NAMALWA (cell line): ENCODE results near the gene RNF223.
"Not testable (repeated sequence)": the region's sequence is repeated elsewhere in the genome, so short reads cannot be mapped to it uniquely, and the experiment has no call there.

Source experiments
- DNase-seq: peaks from one replicate; pipeline ENCODE4 v3.0.0-alpha.2; 2015; ENCODE audit warnings: low spot score

RNF223 gene

DNA sequence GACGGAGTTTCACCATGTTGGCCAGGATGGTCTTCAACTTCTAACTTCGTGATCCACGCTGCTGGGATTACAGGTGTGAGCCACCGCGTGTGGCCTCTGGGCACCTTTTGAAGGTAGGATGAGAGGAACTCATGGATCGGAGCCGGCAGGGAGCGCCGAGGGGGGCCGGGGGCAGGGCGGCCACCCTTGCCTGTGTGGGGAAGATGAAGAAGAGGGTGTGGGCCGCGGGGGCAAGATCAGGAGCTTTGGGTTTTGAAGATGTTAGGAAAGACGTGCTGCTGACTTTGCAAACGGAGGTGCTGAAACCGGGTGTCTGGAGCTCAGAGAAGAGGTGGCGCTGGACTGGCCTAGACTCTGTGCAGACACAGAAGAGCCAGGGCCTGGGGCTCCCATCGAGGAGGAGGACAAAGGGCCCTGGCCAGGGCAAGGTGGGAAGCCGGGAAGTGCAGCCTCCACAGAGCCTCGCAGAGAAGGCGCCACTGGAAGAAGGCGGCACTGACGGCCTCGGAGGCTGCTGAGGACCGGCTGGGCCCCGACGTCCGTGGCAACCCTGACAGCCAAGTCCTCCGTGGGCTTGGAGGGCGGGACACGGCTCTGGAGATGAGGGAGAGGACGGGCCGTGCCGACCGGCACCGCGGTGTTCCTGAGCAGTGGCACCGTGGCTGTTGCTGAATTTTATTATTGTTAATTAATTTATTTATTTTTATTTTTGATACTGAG is 13.7 kb downstream of the RNF223 start:
- no peak for DNase-seq

DNA sequence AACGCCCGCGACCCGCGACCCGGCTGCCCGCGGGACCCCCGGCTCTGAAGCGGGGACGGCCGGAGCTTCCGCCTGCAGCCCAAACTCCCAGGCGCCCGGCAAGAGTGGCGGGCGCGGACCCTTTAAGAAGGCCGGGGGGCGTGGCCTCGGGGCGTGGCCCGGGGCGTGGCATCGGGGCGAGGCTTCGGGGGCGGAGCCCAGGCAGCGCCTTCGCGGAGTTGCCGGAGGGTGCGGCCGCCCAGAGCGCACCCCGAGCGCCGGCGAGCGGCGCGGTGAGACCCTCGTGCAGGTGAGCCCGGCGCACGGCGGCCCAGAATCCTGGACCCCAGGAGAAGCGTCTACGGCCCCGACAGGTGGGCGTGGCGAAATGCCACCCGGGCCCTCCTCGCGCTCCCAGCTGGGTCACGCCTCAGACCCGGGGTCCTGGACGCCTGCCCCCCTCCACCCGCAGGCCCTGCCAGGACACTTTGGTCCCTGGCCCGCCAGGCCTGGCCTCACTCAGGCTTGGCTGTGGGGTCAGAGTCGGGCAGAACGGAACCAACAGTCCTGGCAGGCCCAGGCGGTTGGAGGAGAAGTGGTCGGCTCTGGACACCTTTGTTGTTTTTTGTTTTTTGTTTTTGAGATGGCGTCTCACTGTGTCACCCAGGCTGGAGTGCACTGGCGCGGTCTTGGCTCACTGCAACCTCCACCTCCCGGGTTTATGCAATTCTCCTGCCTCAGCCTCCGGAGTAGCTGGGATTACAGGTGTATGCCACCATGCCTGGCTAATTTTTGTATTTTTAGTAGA is 14.4 kb downstream of the RNF223 start:
- peak; percentile 94 for DNase-seq

DNA sequence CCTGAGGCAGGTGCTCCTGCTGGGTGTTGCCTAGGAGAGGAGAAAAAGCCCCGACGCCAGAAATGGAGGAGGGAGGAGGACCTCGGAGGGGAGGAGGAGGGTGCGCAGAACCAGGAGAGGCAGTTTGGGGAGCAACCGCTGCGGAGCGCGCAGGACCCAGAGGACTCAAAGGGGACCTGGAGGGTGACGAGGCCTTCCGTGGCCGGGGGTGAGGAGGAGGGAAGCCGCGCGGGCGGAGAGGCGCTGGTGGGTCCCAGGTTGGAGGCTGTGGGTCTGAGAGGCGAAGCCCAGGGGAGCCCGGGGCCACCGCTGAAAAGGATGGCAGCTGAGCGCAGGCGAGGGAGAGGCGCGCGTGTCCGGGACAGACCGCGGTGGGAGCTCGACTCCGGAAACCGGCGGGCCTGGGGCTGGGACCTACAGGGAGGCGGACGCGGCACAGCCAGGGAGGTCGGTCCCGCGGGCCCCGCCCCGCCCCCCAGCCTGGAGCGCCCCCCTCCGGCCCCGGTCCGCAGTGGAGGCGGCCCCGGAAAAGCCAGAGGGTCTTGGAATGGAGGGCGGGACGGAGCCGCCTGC is 15.1 kb downstream of the RNF223 start:
- DNase-seq = no peak

DNA sequence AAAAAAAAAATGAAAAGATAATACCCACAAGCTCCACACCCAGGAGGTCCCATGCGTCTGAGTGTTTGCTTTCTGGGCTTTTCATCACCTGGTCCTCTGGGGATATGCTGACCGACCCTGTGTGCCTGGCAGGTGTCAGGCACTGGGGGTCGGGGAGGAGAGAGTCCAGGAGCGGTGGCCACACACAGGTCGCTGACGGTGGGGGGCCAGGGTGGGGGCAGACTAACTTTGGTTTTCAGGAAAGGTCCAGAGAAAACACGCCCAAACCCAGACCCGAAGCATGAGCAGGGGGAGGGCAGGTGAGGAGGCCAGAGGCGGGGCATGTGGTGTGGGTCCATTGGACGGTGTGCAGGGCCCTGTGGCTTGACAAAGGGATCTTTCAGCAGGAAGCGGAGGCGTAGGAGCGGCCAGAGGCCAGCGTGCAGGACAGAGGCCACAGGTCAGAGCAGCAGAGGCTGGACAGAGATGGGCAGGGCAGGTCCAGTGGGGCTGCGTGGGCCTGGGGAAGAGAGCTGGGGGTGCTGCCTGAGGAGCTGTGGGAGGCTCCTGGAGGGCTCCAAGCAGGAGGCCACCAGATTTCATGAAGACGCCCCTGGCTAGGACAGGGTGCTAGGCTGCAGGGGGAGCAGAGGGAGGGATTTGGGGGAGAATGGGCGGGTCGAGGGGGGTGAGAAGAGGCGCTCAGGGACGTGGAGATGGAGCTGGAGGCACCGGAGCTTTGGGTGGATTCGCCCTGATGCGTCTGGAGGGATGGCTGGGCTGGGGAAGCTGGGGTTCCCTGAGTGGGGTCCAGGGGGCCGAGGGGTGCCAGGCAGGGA is 15.8 kb downstream of the RNF223 start:
- DNase-seq = no peak

- DNase-seq = not testable (repeated sequence)
Measured at GRCh38 chr1:1057769-1058087, 16.4 kb downstream of the RNF223 start.

- DNase-seq = no peak
Measured at GRCh38 chr1:1055841-1056736, 18.0 kb downstream of the RNF223 start.

- DNase-seq = no peak
Measured at GRCh38 chr1:1054971-1055370, 19.1 kb downstream of the RNF223 start.

- no peak for DNase-seq
Measured at GRCh38 chr1:1054099-1054700, 19.9 kb downstream of the RNF223 start.

DNA sequence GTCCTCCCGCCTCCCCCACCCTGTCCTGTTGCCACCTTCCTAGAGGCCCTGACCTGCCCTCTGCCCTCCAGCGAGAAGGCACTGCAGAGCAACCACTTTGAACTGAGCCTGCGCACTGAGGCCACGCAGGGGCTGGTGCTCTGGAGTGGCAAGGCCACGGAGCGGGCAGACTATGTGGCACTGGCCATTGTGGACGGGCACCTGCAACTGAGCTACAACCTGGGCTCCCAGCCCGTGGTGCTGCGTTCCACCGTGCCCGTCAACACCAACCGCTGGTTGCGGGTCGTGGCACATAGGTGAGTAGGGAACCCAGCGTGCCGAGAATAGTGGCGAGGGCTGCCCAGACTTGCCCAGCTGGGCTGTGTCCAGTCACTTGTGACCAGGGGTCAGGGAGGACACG is 20.4 kb downstream of the RNF223 start:
- DNase-seq = no peak

DNA sequence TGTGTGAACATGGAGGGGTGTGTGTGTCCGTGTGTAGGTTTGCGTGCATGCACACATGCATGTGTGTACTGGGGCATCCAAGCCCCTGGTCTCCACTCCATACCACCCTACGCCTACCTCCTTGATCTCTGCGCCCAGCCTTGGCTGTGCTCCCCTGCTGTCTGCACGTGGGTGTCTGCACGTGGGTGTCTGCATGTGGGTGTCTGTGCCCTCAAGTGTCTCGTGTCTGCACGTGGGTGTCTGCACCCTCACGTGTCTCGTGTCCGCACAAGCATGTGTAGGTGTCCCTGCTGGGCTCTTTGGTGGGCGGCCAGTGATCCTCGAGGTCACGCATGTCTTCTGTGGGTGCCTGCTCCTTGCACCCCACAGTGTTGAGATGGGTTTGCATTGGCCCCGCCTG is 21.1 kb downstream of the RNF223 start:
- DNase-seq = no peak

- DNase-seq = no peak
Measured at GRCh38 chr1:1052003-1052840, 21.9 kb downstream of the RNF223 start.

- no peak for DNase-seq
Measured at GRCh38 chr1:1051127-1051810, 22.8 kb downstream of the RNF223 start.

- no peak for DNase-seq
Measured at GRCh38 chr1:1050577-1051052, 23.5 kb downstream of the RNF223 start.

GRCh38 chr1:1049318-1050165 is 24.6 kb downstream of the RNF223 start:
- DNase-seq = no peak

GRCh38 chr1:1048765-1049164 is 25.3 kb downstream of the RNF223 start:
- no peak for DNase-seq

GRCh38 chr1:1047963-1048362 is 26.1 kb downstream of the RNF223 start:
- DNase-seq = no peak

GRCh38 chr1:1047407-1047806 is 26.7 kb downstream of the RNF223 start:
- no peak for DNase-seq

- no peak for DNase-seq
Measured at GRCh38 chr1:1046767-1047166, 27.3 kb downstream of the RNF223 start.
